ENCODE results near the gene DOCK8.

DNA sequence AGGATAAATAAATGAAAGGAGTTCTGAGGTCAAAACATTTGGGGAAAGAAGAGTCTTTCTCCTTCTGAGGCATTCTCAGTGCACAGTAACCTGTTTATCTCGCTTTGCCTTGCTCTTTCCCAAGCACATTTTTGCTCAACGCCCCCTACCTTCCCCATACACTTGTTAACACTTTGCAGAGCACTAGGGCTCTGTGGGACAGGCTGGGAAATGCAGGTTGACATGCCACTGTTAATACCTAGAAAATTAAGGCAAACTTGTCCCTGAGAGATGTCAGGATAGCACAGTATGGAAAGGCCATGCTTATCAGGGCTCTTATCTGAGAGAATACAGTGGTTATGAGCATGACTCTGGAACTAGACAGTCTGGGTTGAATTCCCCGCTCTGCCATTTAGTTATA lies 152.0 kb downstream of the DOCK8 start:
- TF ChIP-seq, protein P1, sequence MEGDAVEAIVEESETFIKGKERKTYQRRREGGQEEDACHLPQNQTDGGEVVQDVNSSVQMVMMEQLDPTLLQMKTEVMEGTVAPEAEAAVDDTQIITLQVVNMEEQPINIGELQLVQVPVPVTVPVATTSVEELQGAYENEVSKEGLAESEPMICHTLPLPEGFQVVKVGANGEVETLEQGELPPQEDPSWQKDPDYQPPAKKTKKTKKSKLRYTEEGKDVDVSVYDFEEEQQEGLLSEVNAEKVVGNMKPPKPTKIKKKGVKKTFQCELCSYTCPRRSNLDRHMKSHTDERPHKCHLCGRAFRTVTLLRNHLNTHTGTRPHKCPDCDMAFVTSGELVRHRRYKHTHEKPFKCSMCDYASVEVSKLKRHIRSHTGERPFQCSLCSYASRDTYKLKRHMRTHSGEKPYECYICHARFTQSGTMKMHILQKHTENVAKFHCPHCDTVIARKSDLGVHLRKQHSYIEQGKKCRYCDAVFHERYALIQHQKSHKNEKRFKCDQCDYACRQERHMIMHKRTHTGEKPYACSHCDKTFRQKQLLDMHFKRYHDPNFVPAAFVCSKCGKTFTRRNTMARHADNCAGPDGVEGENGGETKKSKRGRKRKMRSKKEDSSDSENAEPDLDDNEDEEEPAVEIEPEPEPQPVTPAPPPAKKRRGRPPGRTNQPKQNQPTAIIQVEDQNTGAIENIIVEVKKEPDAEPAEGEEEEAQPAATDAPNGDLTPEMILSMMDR (IDR thresholded peaks at IDR 0.05), result no peak
- TF ChIP-seq POLR2A (IDR thresholded peaks at IDR 0.05), result no peak
- TF ChIP-seq EP300 (IDR thresholded peaks at IDR 0.05), result no peak
- TF ChIP-seq POLR2AphosphoS5 (IDR thresholded peaks at IDR 0.05), result no peak
